Mesenchymal stem cell (in vitro differentiated cells and primary cell): ENCODE measurements around the gene LIMA1.

Experiments
- DNase-seq: peaks from one replicate; pipeline ENCODE4 v3.0.0-alpha.2; 2013
- H2AFZ ChIP-seq: one replicate; pipeline ENCODE4 v1.6.1; 2013; ENCODE audit warnings: low read depth, mild to moderate bottlenecking, control low read depth, inconsistent platforms, low read length, moderate library complexity
- H2AK5ac ChIP-seq: 2 replicates; pipeline ENCODE4 v1.6.1; 2013; ENCODE audit warnings: low read length, moderate library complexity, mild to moderate bottlenecking, inconsistent platforms; ENCODE audit not compliant: severe bottlenecking
- H2BK120ac ChIP-seq: one replicate; pipeline ENCODE4 v1.6.1; 2013; ENCODE audit warnings: low read depth, mild to moderate bottlenecking, inconsistent platforms, low read length, moderate library complexity
- H2BK12ac ChIP-seq, 2 experiments: one replicate each; pipeline ENCODE4 v1.6.1; 2013; ENCODE audit warnings: inconsistent platforms in 2 of 2, low read length in 2 of 2, mild to moderate bottlenecking in 2 of 2, moderate library complexity in 2 of 2, control low read depth in 1 of 2
- H2BK15ac ChIP-seq: one replicate; pipeline ENCODE4 v1.6.1; 2013; ENCODE audit warnings: mild to moderate bottlenecking, low read depth, inconsistent platforms; ENCODE audit not compliant: poor library complexity, severe bottlenecking
- H2BK5ac ChIP-seq: 2 replicates; pipeline ENCODE4 v1.6.1; 2013; ENCODE audit warnings: low read depth, mild to moderate bottlenecking, low read length, control low read depth, inconsistent platforms; ENCODE audit not compliant: poor library complexity, severe bottlenecking
- H3K14ac ChIP-seq, 2 experiments: one replicate each; pipeline ENCODE4 v1.6.1; 2013; ENCODE audit warnings: inconsistent platforms in 2 of 2, low read length in 2 of 2, control low read depth in 1 of 2, mild to moderate bottlenecking in 1 of 2, moderate library complexity in 1 of 2
- H3K18ac ChIP-seq, 2 experiments: one replicate each; pipeline ENCODE4 v1.6.1; 2013; ENCODE audit warnings: inconsistent platforms in 2 of 2, low read length in 2 of 2, control low read depth in 1 of 2, low read depth in 1 of 2, mild to moderate bottlenecking in 1 of 2
- H3K23ac ChIP-seq, 2 experiments: one replicate each; pipeline ENCODE4 v1.6.1; 2013; ENCODE audit warnings: inconsistent platforms in 2 of 2, low read length in 2 of 2, mild to moderate bottlenecking in 2 of 2, moderate library complexity in 2 of 2, control low read depth in 1 of 2
- H3K27ac ChIP-seq: 2 replicates; pipeline ENCODE4 v1.5.1; 2013; ENCODE audit warnings: mild to moderate bottlenecking, moderate library complexity, low read length, control low read depth, inconsistent platforms; ENCODE audit not compliant: poor library complexity, severe bottlenecking
- H3K27me3 ChIP-seq, 2 experiments: 2 replicates each; pipeline versions ENCODE4 v1.6.1 to v1.7.0; 2013; ENCODE audit warnings: low read length in 2 of 2, mild to moderate bottlenecking in 2 of 2, moderate library complexity in 2 of 2, control low read depth in 1 of 2, inconsistent platforms in 1 of 2; ENCODE audit not compliant: control insufficient read depth in 1 of 2, insufficient read depth in 1 of 2
- H3K36me3 ChIP-seq, 2 experiments: 2 replicates each; pipeline versions ENCODE4 v1.6.1 to v1.7.0; 2013; ENCODE audit warnings: low read length in 2 of 2, control low read depth in 1 of 2, inconsistent platforms in 1 of 2, low read depth in 1 of 2, mild to moderate bottlenecking in 1 of 2; ENCODE audit not compliant: insufficient read depth in 2 of 2, control insufficient read depth in 1 of 2
- H3K4ac ChIP-seq, 2 experiments: one replicate each; pipeline ENCODE4 v1.6.1; 2013; ENCODE audit warnings: inconsistent platforms in 2 of 2, low read length in 2 of 2, mild to moderate bottlenecking in 2 of 2, moderate library complexity in 2 of 2, control low read depth in 1 of 2, low read depth in 1 of 2
- H3K4me1 ChIP-seq: 2 replicates; pipeline ENCODE4 v1.6.1; 2013; ENCODE audit warnings: low read depth, low read length, control low read depth; ENCODE audit not compliant: control insufficient read depth, insufficient read depth
- H3K4me2 ChIP-seq: 2 replicates; pipeline ENCODE4 v1.6.1; 2013; ENCODE audit warnings: low read length, mild to moderate bottlenecking, inconsistent platforms; ENCODE audit not compliant: poor library complexity, severe bottlenecking
- H3K4me3 ChIP-seq, 2 experiments: 2 replicates each; pipeline versions ENCODE4 v1.5.1 to v1.7.0; 2013; ENCODE audit warnings: low read length in 2 of 2, mild to moderate bottlenecking in 2 of 2, control low read depth in 1 of 2, low read depth in 1 of 2; ENCODE audit not compliant: insufficient read depth in 1 of 2
- H3K79me1 ChIP-seq: replicated peaks from 2 replicates; pipeline ENCODE4 v1.6.1; 2013; ENCODE audit warnings: mild to moderate bottlenecking, control low read depth, low read length, inconsistent platforms; ENCODE audit not compliant: poor library complexity, severe bottlenecking
- H3K9ac ChIP-seq: 2 replicates; pipeline ENCODE4 v1.7.0; 2013; ENCODE audit warnings: mild to moderate bottlenecking, low read length, moderate library complexity
- H3K9me3 ChIP-seq: 2 replicates; pipeline ENCODE4 v1.7.0; 2013; ENCODE audit warnings: mild to moderate bottlenecking, low read length; ENCODE audit not compliant: control insufficient read depth
- H4K8ac ChIP-seq: one replicate; pipeline ENCODE4 v1.6.1; 2013; ENCODE audit warnings: inconsistent platforms, mild to moderate bottlenecking, low read length, moderate library complexity
- H4K91ac ChIP-seq: one replicate; pipeline ENCODE4 v1.6.1; 2013; ENCODE audit warnings: mild to moderate bottlenecking, low read length, inconsistent platforms
- WGBS: methylation state at CpG from one replicate; pipeline ENCODE4 v1.1.7; 2013; ENCODE audit warnings: mixed read lengths; 5-methylcytosine and 5-hydroxymethylcytosine counted together

LIMA1 gene

DNA sequence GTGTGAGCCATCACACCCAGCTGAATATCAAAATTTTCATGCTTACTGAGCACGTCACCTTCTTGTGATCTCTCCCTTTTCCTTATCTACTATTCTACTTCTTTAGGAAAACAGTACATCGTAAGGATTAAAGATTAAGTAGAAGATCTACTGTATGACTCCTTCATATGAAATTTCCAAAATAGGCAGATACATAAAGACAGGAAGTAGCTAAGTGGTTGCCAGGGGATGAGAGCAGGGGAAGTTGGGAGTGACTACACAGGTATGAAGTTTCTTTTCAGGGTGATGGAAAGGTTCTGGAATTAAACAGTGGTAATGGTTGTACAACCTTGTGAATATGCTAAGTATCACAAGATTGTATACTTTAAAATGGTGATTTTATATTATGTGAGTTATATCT lies 79.6 kb downstream of the LIMA1 start:
- no peak for DNase-seq
- WGBS: 100% methylated on average over 1 of the region's 2 CpGs
- no peak overlapping the region for H2AK5ac ChIP-seq
- peaks cover 8% of the 10 kb centered on the region for H3K79me1 ChIP-seq
- H2BK5ac ChIP-seq: no peak overlapping the region
- no peak overlapping the region for H3K9ac ChIP-seq
- no peak overlapping the region for H3K14ac ChIP-seq
- no peak overlapping the region for H3K4me2 ChIP-seq
- no peak overlapping the region for H3K4me3 ChIP-seq
- peaks cover 5% of the 10 kb centered on the region for H3K4me1 ChIP-seq
- no peak overlapping the region for H2AFZ ChIP-seq
- peaks cover 18 to 93% of the 10 kb centered on the region in 2 experiments for H3K36me3 ChIP-seq
- H3K23ac ChIP-seq: no peak overlapping the region
- H3K9me3 ChIP-seq: no peaks in the 10 kb centered on the region
- no peak overlapping the region for H3K27ac ChIP-seq
- no peak overlapping the region for H3K4ac ChIP-seq
- no peak overlapping the region for H2BK120ac ChIP-seq
- no peak overlapping the region for H4K91ac ChIP-seq
- H4K8ac ChIP-seq: no peak overlapping the region
- H3K27me3 ChIP-seq: no peaks in the 10 kb centered on the region
- H3K18ac ChIP-seq: no peak overlapping the region
- H2BK15ac ChIP-seq: no peak overlapping the region
- no peak overlapping the region for H2BK12ac ChIP-seq

DNA sequence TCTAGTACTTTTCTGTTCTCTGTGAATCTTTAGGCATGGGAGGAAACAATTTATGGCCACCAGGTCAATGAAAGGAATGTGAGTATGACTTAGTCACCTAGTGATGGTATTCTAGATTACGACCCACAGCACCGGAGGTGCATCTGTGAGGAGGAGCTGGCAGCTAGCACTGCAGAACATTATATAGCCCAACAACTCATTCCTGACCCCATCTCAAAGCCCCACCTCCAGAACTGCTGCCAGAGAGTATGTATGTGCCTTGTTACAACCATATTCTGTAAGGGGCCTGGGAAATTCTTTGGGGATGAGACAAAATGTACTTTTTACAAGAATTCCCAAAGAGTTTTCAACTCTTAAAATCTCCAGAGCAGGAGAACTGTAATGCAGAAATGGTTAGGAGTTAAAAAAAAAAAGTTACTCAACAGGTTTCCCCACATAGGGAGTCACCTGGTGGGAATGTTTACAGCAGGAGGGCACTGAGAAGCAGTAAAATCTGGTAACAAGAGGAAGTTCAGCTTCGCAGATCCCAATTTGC lies 81.3 kb downstream of the LIMA1 start:
- H3K14ac ChIP-seq: no peak overlapping the region

DNA sequence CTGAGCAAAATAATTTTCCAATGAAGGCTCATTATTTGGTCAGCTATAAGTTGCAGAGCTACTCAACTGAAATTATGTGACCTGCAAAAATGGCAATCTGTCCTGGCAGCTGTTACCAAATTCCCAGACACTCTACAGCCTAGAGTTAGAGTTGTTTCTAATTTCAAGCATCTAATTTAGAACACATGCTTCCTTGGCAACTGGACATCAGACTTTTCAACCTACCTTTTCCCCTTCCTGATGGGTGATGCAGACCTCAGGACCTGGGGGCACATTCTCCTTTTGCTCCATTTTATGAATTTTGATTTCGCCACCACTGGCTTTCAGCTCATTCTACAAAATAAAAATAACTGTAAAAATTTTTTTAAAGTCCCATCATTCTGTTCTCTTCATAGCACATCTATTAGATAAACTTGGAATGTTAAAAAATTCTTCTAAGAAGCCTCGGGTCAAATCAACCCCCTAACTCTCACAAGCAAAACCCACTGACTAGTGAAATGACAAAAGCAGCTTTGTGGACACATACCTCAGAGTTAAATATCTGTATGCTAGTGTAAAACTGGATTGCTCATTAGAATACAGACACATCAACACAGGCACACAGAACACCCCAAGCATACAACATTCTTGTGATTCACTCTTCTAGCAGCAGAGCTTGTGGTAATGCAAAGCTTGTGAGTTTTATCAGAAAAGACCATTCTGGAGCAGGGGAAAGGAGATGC lies 82.6 kb downstream of the LIMA1 start:
- Histone ChIP-seq H3K36me3 (peaks cover 18 to 100% of the 10 kb centered on the region in 2 experiments), H3K9ac (peak overlapping the region; percentile 47), H2AFZ (no peak overlapping the region), H2AK5ac (no peak overlapping the region), H2BK12ac (no peak overlapping the region), H3K27ac (peak overlapping the region; percentile 90), H3K4me3 (no peak overlapping the region), H4K91ac (no peak overlapping the region), H2BK120ac (no peak overlapping the region), H3K18ac (peak overlapping the region in 1 of 2 experiments; percentile 37), H3K9me3 (no peaks in the 10 kb centered on the region), H3K27me3 (no peaks in the 10 kb centered on the region), H3K23ac (no peak overlapping the region), H3K79me1 (peaks cover 8% of the 10 kb centered on the region), H3K4me2 (no peak overlapping the region), H2BK5ac (no peak overlapping the region), H4K8ac (no peak overlapping the region), H2BK15ac (no peak overlapping the region), H3K4ac (no peak overlapping the region), H3K14ac (no peak overlapping the region), H3K4me1 (peaks cover 3% of the 10 kb centered on the region)
- 83% methylated on average over 2 of the region's 2 CpGs for WGBS
- DNase-seq: peak; percentile 50

More for the DNA sequence above, 81.3 kb downstream of the LIMA1 start:
- Histone ChIP-seq H3K4me2 (peak overlapping the region; percentile 32), H2AFZ (no peak overlapping the region), H3K27ac (peak overlapping the region; percentile 87), H2AK5ac (no peak overlapping the region), H3K27me3 (no peaks in the 10 kb centered on the region), H4K91ac (no peak overlapping the region), H3K4me1 (peaks cover 3% of the 10 kb centered on the region), H2BK120ac (no peak overlapping the region), H2BK12ac (no peak overlapping the region), H3K4me3 (no peak overlapping the region), H3K18ac (no peak overlapping the region), H2BK5ac (peak overlapping the region; percentile 10), H3K79me1 (peaks cover 9% of the 10 kb centered on the region), H2BK15ac (no peak overlapping the region), H3K9ac (peak overlapping the region; percentile 50), H3K36me3 (peaks cover 18 to 98% of the 10 kb centered on the region in 2 experiments), H3K4ac (no peak overlapping the region), H4K8ac (no peak overlapping the region), H3K23ac (no peak overlapping the region), H3K9me3 (no peaks in the 10 kb centered on the region)
- peak; percentile 81 for DNase-seq
- WGBS: 50% methylated on average over 1 of the region's 3 CpGs

DNA sequence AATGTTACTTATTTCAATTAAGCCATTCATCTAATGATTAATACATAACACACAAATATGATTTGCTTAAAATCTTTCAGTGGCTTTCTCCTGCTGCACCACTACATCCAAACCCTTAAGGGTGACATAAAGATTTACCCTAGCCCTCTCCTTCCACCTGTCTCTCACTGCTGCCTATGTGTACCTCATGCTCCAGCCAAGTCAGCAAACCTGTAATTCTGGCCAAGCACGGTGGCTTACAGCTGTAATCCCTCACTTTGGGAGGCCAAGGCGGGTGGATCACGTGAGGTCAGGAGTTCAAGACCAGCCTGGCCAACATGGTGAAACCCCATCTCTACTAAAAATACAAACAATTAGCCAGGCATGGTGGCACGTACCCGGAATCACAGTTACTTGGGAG lies 84.5 kb downstream of the LIMA1 start:
- Histone ChIP-seq H2AFZ (no peak overlapping the region), H2AK5ac (no peak overlapping the region), H2BK15ac (no peak overlapping the region), H2BK120ac (no peak overlapping the region), H3K4me2 (no peak overlapping the region), H3K27ac (no peak overlapping the region), H3K4me3 (no peak overlapping the region), H3K36me3 (peaks cover 18 to 97% of the 10 kb centered on the region in 2 experiments), H3K18ac (no peak overlapping the region), H3K79me1 (peaks cover 2% of the 10 kb centered on the region), H2BK5ac (no peak overlapping the region), H3K9ac (no peak overlapping the region), H3K27me3 (no peaks in the 10 kb centered on the region), H3K4ac (no peak overlapping the region), H4K91ac (no peak overlapping the region), H3K14ac (no peak overlapping the region), H3K9me3 (no peaks in the 10 kb centered on the region), H4K8ac (no peak overlapping the region), H3K4me1 (peaks cover 3% of the 10 kb centered on the region), H2BK12ac (no peak overlapping the region), H3K23ac (no peak overlapping the region)
- over 99% methylated on average over 5 of the region's 5 CpGs for WGBS
- DNase-seq: no peak
